ENCODE measurements around the gene SPA17. TPM values are rescaled to one million over a fixed set of nuclear protein-coding genes. Genes with fewer than 3 reads are reported as not detected.

The SPA17 gene
- polyA plus RNA-seq, 1 donor from 2014 or later = 19.1 TPM

GRCh38 chr11:124643042-124643604, 30.6 kb upstream of the SPA17 start:
- H3K9ac ChIP-seq (ENCODE audit: low read length) = no peak overlapping the region
- no peaks in the 10 kb centered on the region for H3K9me2 ChIP-seq (ENCODE audit: insufficient read depth, low read length)
- H3F3A ChIP-seq (ENCODE audit: insufficient read depth, low read length, poor library complexity, severe bottlenecking) = no peaks in the 10 kb centered on the region
- no peaks in the 10 kb centered on the region for H3K27me3 ChIP-seq (ENCODE audit: insufficient read depth, low read depth, low read length)
- TF ChIP-seq TAF1 (IDR thresholded peaks at IDR 0.05; ENCODE audit: low read depth) = no peak
- H3K79me2 ChIP-seq (replicated peaks; ENCODE audit: insufficient read depth, low read length) = no peaks in the 10 kb centered on the region
- H3K9me3 ChIP-seq (ENCODE audit: low read length) = no peaks in the 10 kb centered on the region
- H4K20me1 ChIP-seq (ENCODE audit: insufficient read depth) = no peaks in the 10 kb centered on the region
- H3K36me3 ChIP-seq (ENCODE audit: insufficient read depth, low read length) = no peaks in the 10 kb centered on the region
- H2AFZ ChIP-seq (ENCODE audit: low read depth, low read length) = no peak overlapping the region
- H3K27ac ChIP-seq (ENCODE audit: low read length) = no peak overlapping the region
- H3K4me3 ChIP-seq (ENCODE audit: low read length) = no peak overlapping the region
- H3K4me2 ChIP-seq (ENCODE audit: low read length) = no peak overlapping the region

- Histone ChIP-seq H3K9me2 (ENCODE audit: insufficient read depth, low read length) (no peaks in the 10 kb centered on the region), H3K4me2 (ENCODE audit: low read length) (no peak overlapping the region), H3K79me2 (replicated peaks; ENCODE audit: insufficient read depth, low read length) (no peaks in the 10 kb centered on the region), H3K36me3 (ENCODE audit: insufficient read depth, low read length) (no peaks in the 10 kb centered on the region), H3K27ac (ENCODE audit: low read length) (no peak overlapping the region), H3K4me3 (ENCODE audit: low read length) (no peak overlapping the region), H3F3A (ENCODE audit: insufficient read depth, low read length, poor library complexity, severe bottlenecking) (no peaks in the 10 kb centered on the region), H4K20me1 (ENCODE audit: insufficient read depth) (no peaks in the 10 kb centered on the region), H3K9me3 (ENCODE audit: low read length) (no peaks in the 10 kb centered on the region), H3K27me3 (ENCODE audit: insufficient read depth, low read depth, low read length) (no peaks in the 10 kb centered on the region), H3K9ac (ENCODE audit: low read length) (no peak overlapping the region), H2AFZ (ENCODE audit: low read depth, low read length) (no peak overlapping the region)
- TF ChIP-seq REST (IDR thresholded peaks at IDR 0.05; ENCODE audit: borderline replicate concordance) = no peak
- TF ChIP-seq CTCF (IDR thresholded peaks at IDR 0.05; ENCODE audit: poor library complexity, severe bottlenecking) = no peak
- no peak for TF ChIP-seq EZH2 (IDR thresholded peaks at IDR 0.05; ENCODE audit: borderline replicate concordance, insufficient read depth, low read length, poor library complexity, severe bottlenecking)
- TF ChIP-seq RAD21 (conservative IDR thresholded peaks at IDR 0.05) = no peak
- no peak for TF ChIP-seq TAF1 (IDR thresholded peaks at IDR 0.05; ENCODE audit: low read depth)
- no peak for TF ChIP-seq MXI1 (conservative IDR thresholded peaks at IDR 0.05; ENCODE audit: poor library complexity, severe bottlenecking)
- TF ChIP-seq POLR2AphosphoS5 (IDR thresholded peaks at IDR 0.05) = no peak
- TF ChIP-seq SMC3 (conservative IDR thresholded peaks at IDR 0.05; ENCODE audit: poor library complexity) = no peak
- no peak for TF ChIP-seq EP300 (conservative IDR thresholded peaks at IDR 0.05; ENCODE audit: poor library complexity, severe bottlenecking)
Measured at GRCh38 chr11:124643605-124644425, 29.9 kb upstream of the SPA17 start.
